HL-60 (cell line): ENCODE measurements around the gene ELAVL4.
"Not testable (repeated sequence)": the region's sequence is repeated elsewhere in the genome, so short reads cannot be mapped to it uniquely, and the experiment has no call there.

Experiments
- DNase-seq, 2 experiments: peaks; one replicate each; pipeline ENCODE4 v3.0.0-alpha.2; 2010 to 2020; ENCODE audit warnings: low read depth in 1 of 2, low spot score in 1 of 2
- H3K27ac ChIP-seq: fragments of 250-450 bp; sonication (Bioruptor Pico); replicated peaks from 2 replicates; pipeline ENCODE4 v1.5.1; 2020; ENCODE audit warnings: mild to moderate bottlenecking, moderate library complexity
- H3K27me3 ChIP-seq: fragments of 250-450 bp; sonication (Bioruptor Pico); 2 replicates; pipeline ENCODE4 v1.5.1; 2021; ENCODE audit warnings: mild to moderate bottlenecking, moderate library complexity; ENCODE audit not compliant: insufficient read depth, poor library complexity, severe bottlenecking
- H3K4me3 ChIP-seq: replicated peaks from 2 replicates; pipeline ENCODE4 v1.5.1; 2011; ENCODE audit warnings: mild to moderate bottlenecking, control low read depth, low read length; ENCODE audit not compliant: insufficient read depth
- GABPA ChIP-seq: IDR thresholded peaks from 2 replicates; pipeline ENCODE4 v1.6.1; 2012; ENCODE audit warnings: low read depth
- POLR2AphosphoS5 ChIP-seq: IDR thresholded peaks from 2 replicates; pipeline ENCODE4 v1.6.1; 2012; ENCODE audit warnings: low read depth
- SPI1 ChIP-seq: IDR thresholded peaks from 2 replicates; pipeline ENCODE4 v1.6.1; 2012; ENCODE audit warnings: low read depth, mild to moderate bottlenecking, borderline replicate concordance
- TF ChIP-seq, protein P1 (sequence below): IDR thresholded peaks from one replicate; pipeline ENCODE4 v1.5.1; 2011; ENCODE audit warnings: low read length, control low read depth, inconsistent platforms; ENCODE audit not compliant: insufficient read depth
- TF ChIP-seq, protein P2 (sequence below): IDR thresholded peaks from 2 replicates; pipeline ENCODE4 v1.6.1; 2012; ENCODE audit warnings: low read depth; ENCODE audit not compliant: insufficient replicate concordance

Gene ELAVL4

GRCh38 chr1:50163680-50164079, 55.0 kb downstream of the ELAVL4 start:
- TF ChIP-seq POLR2AphosphoS5 (no peak), SPI1 (no peak), GABPA (no peak)
- TF ChIP-seq, protein P1, sequence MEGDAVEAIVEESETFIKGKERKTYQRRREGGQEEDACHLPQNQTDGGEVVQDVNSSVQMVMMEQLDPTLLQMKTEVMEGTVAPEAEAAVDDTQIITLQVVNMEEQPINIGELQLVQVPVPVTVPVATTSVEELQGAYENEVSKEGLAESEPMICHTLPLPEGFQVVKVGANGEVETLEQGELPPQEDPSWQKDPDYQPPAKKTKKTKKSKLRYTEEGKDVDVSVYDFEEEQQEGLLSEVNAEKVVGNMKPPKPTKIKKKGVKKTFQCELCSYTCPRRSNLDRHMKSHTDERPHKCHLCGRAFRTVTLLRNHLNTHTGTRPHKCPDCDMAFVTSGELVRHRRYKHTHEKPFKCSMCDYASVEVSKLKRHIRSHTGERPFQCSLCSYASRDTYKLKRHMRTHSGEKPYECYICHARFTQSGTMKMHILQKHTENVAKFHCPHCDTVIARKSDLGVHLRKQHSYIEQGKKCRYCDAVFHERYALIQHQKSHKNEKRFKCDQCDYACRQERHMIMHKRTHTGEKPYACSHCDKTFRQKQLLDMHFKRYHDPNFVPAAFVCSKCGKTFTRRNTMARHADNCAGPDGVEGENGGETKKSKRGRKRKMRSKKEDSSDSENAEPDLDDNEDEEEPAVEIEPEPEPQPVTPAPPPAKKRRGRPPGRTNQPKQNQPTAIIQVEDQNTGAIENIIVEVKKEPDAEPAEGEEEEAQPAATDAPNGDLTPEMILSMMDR = no peak
- TF ChIP-seq, protein P2, sequence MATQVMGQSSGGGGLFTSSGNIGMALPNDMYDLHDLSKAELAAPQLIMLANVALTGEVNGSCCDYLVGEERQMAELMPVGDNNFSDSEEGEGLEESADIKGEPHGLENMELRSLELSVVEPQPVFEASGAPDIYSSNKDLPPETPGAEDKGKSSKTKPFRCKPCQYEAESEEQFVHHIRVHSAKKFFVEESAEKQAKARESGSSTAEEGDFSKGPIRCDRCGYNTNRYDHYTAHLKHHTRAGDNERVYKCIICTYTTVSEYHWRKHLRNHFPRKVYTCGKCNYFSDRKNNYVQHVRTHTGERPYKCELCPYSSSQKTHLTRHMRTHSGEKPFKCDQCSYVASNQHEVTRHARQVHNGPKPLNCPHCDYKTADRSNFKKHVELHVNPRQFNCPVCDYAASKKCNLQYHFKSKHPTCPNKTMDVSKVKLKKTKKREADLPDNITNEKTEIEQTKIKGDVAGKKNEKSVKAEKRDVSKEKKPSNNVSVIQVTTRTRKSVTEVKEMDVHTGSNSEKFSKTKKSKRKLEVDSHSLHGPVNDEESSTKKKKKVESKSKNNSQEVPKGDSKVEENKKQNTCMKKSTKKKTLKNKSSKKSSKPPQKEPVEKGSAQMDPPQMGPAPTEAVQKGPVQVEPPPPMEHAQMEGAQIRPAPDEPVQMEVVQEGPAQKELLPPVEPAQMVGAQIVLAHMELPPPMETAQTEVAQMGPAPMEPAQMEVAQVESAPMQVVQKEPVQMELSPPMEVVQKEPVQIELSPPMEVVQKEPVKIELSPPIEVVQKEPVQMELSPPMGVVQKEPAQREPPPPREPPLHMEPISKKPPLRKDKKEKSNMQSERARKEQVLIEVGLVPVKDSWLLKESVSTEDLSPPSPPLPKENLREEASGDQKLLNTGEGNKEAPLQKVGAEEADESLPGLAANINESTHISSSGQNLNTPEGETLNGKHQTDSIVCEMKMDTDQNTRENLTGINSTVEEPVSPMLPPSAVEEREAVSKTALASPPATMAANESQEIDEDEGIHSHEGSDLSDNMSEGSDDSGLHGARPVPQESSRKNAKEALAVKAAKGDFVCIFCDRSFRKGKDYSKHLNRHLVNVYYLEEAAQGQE = no peak
- DNase-seq = no peak

GRCh38 chr1:50166351-50166750, 57.6 kb downstream of the ELAVL4 start:
- H3K27ac ChIP-seq, H3K4me3 ChIP-seq, H3K27me3 ChIP-seq, DNase-seq: not testable (repeated sequence)

More at GRCh38 chr1:50163680-50164079, 55.0 kb downstream of the ELAVL4 start:
- Histone ChIP-seq H3K4me3 (no peak overlapping the region), H3K27ac (no peak overlapping the region), H3K27me3 (no peaks in the 10 kb centered on the region)

GRCh38 chr1:50172299-50172698, 63.6 kb downstream of the ELAVL4 start:
- Histone ChIP-seq H3K4me3 (no peak overlapping the region), H3K27ac (no peak overlapping the region), H3K27me3 (no peaks in the 10 kb centered on the region)
- no peak for DNase-seq
- TF ChIP-seq POLR2AphosphoS5 = no peak
- TF ChIP-seq GABPA = no peak
- TF ChIP-seq, protein P1 = no peak
- TF ChIP-seq SPI1 = no peak
- TF ChIP-seq, protein P2 = no peak

GRCh38 chr1:50174101-50174500, 65.4 kb downstream of the ELAVL4 start:
- no peak for DNase-seq
- H3K27ac ChIP-seq = no peak overlapping the region
- H3K27me3 ChIP-seq = no peaks in the 10 kb centered on the region
- no peak overlapping the region for H3K4me3 ChIP-seq
- TF ChIP-seq, protein P1 = no peak
- TF ChIP-seq, protein P2 = no peak
- TF ChIP-seq SPI1 (no peak), GABPA (no peak), POLR2AphosphoS5 (no peak)
